ENCODE data around the gene RAB15.

Gene RAB15

GRCh38 chr14:64953661-64954060 lies 18.5 kb downstream of the RAB15 start:
- Histone ChIP-seq H2AFZ (ENCODE audit: low read depth, low read length, severe bottlenecking) (no peak overlapping the region), H3K9me2 (replicated peaks; ENCODE audit: insufficient read depth, low read length) (no peaks in the 10 kb centered on the region), H3K9me3 (ENCODE audit: insufficient read depth, low read length) (no peaks in the 10 kb centered on the region), H3K36me3 (ENCODE audit: low read length) (no peaks in the 10 kb centered on the region), H3F3A (ENCODE audit: insufficient read depth) (no peaks in the 10 kb centered on the region), H3K9ac (ENCODE audit: low read length) (no peak overlapping the region), H3K4me3 (ENCODE audit: insufficient read depth, low read length, poor library complexity, severe bottlenecking) (no peak overlapping the region), H3K4me2 (ENCODE audit: low read depth, low read length, poor library complexity, severe bottlenecking) (no peak overlapping the region), H4K20me1 (ENCODE audit: low read depth, low read length) (no peaks in the 10 kb centered on the region), H3K27ac (ENCODE audit: low read depth, low read length) (no peak overlapping the region), H3K79me2 (ENCODE audit: insufficient read depth, low read length) (no peaks in the 10 kb centered on the region), H3K27me3 (ENCODE audit: low read length) (no peaks in the 10 kb centered on the region)
- no peak for TF ChIP-seq EZH2phosphoT487 (conservative IDR thresholded peaks at IDR 0.05; ENCODE audit: low read length)
- TF ChIP-seq, protein P1, sequence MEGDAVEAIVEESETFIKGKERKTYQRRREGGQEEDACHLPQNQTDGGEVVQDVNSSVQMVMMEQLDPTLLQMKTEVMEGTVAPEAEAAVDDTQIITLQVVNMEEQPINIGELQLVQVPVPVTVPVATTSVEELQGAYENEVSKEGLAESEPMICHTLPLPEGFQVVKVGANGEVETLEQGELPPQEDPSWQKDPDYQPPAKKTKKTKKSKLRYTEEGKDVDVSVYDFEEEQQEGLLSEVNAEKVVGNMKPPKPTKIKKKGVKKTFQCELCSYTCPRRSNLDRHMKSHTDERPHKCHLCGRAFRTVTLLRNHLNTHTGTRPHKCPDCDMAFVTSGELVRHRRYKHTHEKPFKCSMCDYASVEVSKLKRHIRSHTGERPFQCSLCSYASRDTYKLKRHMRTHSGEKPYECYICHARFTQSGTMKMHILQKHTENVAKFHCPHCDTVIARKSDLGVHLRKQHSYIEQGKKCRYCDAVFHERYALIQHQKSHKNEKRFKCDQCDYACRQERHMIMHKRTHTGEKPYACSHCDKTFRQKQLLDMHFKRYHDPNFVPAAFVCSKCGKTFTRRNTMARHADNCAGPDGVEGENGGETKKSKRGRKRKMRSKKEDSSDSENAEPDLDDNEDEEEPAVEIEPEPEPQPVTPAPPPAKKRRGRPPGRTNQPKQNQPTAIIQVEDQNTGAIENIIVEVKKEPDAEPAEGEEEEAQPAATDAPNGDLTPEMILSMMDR (IDR thresholded peaks at IDR 0.05; ENCODE audit: insufficient read depth, low read length, poor library complexity, severe bottlenecking), result no peak

GRCh38 chr14:64953310-64953654 lies 18.9 kb downstream of the RAB15 start:
- Histone ChIP-seq H3K27ac (ENCODE audit: low read depth, low read length) (no peak overlapping the region), H3K4me3 (ENCODE audit: insufficient read depth, low read length, poor library complexity, severe bottlenecking) (no peak overlapping the region), H3K9me2 (replicated peaks; ENCODE audit: insufficient read depth, low read length) (no peaks in the 10 kb centered on the region), H3K27me3 (ENCODE audit: low read length) (no peaks in the 10 kb centered on the region), H3K9ac (ENCODE audit: low read length) (no peak overlapping the region), H3K9me3 (ENCODE audit: insufficient read depth, low read length) (no peaks in the 10 kb centered on the region), H2AFZ (ENCODE audit: low read depth, low read length, severe bottlenecking) (no peak overlapping the region), H3F3A (ENCODE audit: insufficient read depth) (no peaks in the 10 kb centered on the region), H3K36me3 (ENCODE audit: low read length) (no peaks in the 10 kb centered on the region), H4K20me1 (ENCODE audit: low read depth, low read length) (no peaks in the 10 kb centered on the region), H3K4me2 (ENCODE audit: low read depth, low read length, poor library complexity, severe bottlenecking) (no peak overlapping the region), H3K79me2 (ENCODE audit: insufficient read depth, low read length) (no peaks in the 10 kb centered on the region)
- TF ChIP-seq EZH2phosphoT487 (conservative IDR thresholded peaks at IDR 0.05; ENCODE audit: low read length), result no peak
- TF ChIP-seq, protein P1 (IDR thresholded peaks at IDR 0.05; ENCODE audit: insufficient read depth, low read length, poor library complexity, severe bottlenecking), result no peak

DNA sequence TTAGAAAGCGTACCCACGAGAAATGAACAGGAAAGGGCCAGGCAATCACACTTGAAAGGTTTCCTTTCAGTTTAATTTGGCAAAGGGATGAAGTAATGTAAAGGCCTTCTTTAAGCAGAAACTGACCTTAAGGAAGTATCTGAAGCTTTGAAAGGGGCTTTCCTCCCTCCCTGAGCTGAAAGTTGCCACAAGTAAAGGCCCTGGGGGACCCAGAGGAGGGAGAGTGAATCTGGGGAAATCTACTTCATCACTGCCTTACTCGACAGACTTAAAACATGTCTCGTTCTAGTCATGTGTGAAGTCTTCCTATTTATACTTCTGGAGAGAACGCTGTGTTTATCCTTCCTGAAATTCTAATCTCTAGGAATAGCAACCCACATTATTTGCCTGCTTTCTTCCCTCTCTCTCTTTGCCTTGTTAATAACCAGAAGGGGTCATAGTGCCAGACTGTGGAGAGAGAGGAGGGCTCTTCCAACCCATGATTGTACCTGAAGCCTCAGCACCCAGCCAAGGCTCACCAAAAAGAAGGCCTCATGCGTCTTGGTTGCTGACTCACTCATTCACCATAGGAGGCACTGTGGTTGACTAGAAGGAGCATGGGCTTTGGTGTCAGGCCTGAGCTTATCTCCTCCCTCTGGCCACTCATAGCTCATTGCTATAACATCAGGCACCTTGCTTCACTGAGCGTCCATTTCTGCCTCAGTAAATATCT lies 19.4 kb downstream of the RAB15 start:
- Histone ChIP-seq H3F3A (ENCODE audit: insufficient read depth) (no peaks in the 10 kb centered on the region), H2AFZ (ENCODE audit: low read depth, low read length, severe bottlenecking) (no peak overlapping the region), H3K27ac (ENCODE audit: low read depth, low read length) (no peak overlapping the region), H3K4me3 (ENCODE audit: insufficient read depth, low read length, poor library complexity, severe bottlenecking) (no peak overlapping the region), H3K4me2 (ENCODE audit: low read depth, low read length, poor library complexity, severe bottlenecking) (no peak overlapping the region), H3K36me3 (ENCODE audit: low read length) (no peaks in the 10 kb centered on the region), H3K9me3 (ENCODE audit: insufficient read depth, low read length) (no peaks in the 10 kb centered on the region), H3K9me2 (replicated peaks; ENCODE audit: insufficient read depth, low read length) (no peaks in the 10 kb centered on the region), H3K9ac (ENCODE audit: low read length) (no peak overlapping the region), H4K20me1 (ENCODE audit: low read depth, low read length) (no peaks in the 10 kb centered on the region), H3K27me3 (ENCODE audit: low read length) (no peaks in the 10 kb centered on the region), H3K79me2 (ENCODE audit: insufficient read depth, low read length) (no peaks in the 10 kb centered on the region)
- TF ChIP-seq EZH2phosphoT487 (conservative IDR thresholded peaks at IDR 0.05; ENCODE audit: low read length), result no peak
- TF ChIP-seq, protein P1 (IDR thresholded peaks at IDR 0.05; ENCODE audit: insufficient read depth, low read length, poor library complexity, severe bottlenecking), result no peak

Data from SU-DHL-6 (cell line).